Karpas-422 (cell line): Measurements from ENCODE around the gene RSPRY1. TPM values are rescaled to one million over a fixed set of nuclear protein-coding genes. Genes with fewer than 3 reads are reported as not detected.

Source experiments
- DNase-seq: peaks from one replicate; pipeline ENCODE4 v3.0.0-alpha.2; 2015
- H2AFZ ChIP-seq: fragments of 200-600 bp; sonication (generic); 2 replicates; pipeline ENCODE4 v1.6.1; 2014; ENCODE audit warnings: antibody characterized with exemption, low read length, mixed read lengths
- H3K27ac ChIP-seq: fragments of 200-600 bp; sonication (generic); 2 replicates; pipeline ENCODE4 v1.5.1; 2014; ENCODE audit warnings: mild to moderate bottlenecking, low read length, moderate library complexity
- H3K27me3 ChIP-seq: fragments of 200-600 bp; sonication (generic); 2 replicates; pipeline ENCODE4 v1.6.1; 2014; ENCODE audit warnings: low read length, mixed read lengths
- H3K36me3 ChIP-seq: fragments of 200-600 bp; sonication (generic); 2 replicates; pipeline ENCODE4 v1.6.1; 2014; ENCODE audit warnings: low read length, mixed read lengths; ENCODE audit not compliant: insufficient read depth
- H3K4me1 ChIP-seq: fragments of 200-600 bp; sonication (generic); 2 replicates; pipeline ENCODE4 v1.6.1; 2014; ENCODE audit warnings: mild to moderate bottlenecking, low read length, mixed read lengths
- H3K4me2 ChIP-seq: fragments of 200-600 bp; sonication (generic); 2 replicates; pipeline ENCODE4 v1.6.1; 2014; ENCODE audit warnings: low read length, low read depth, mild to moderate bottlenecking; ENCODE audit not compliant: poor library complexity, severe bottlenecking
- H3K4me3 ChIP-seq: fragments of 200-600 bp; sonication (generic); 2 replicates; pipeline ENCODE4 v1.5.1; 2014; ENCODE audit warnings: mild to moderate bottlenecking, antibody characterized with exemption, low read length, mixed read lengths
- H3K79me2 ChIP-seq: fragments of 200-600 bp; sonication (generic); 2 replicates; pipeline ENCODE4 v1.6.1; 2014; ENCODE audit warnings: mild to moderate bottlenecking, low read length, mixed read lengths
- H3K9ac ChIP-seq: fragments of 200-600 bp; sonication (generic); 2 replicates; pipeline ENCODE4 v1.6.0; 2014; ENCODE audit warnings: low read length
- H3K9me2 ChIP-seq: fragments of 200-600 bp; sonication (generic), shearing (Covaris generic); replicated peaks from 2 replicates; pipeline ENCODE4 v1.6.0; 2014; ENCODE audit warnings: mild to moderate bottlenecking, low read length, moderate library complexity; ENCODE audit not compliant: insufficient read depth
- H3K9me3 ChIP-seq: fragments of 300-700, 200-600 bp; sonication (generic); 2 replicates; pipeline ENCODE4 v1.6.1; 2014; ENCODE audit warnings: low read length, mixed read lengths
- H4K20me1 ChIP-seq: fragments of 200-600 bp; sonication (generic); 2 replicates; pipeline ENCODE4 v1.6.1; 2014; ENCODE audit warnings: mild to moderate bottlenecking, antibody characterized with exemption, low read length, low read depth; ENCODE audit not compliant: insufficient read depth
- total RNA-seq: library from RNA; depleted of rRNA; stranded (reverse); fragments of >200 nt; shearing (Covaris generic); gene quantifications from 2 replicates; pipeline ENCODE4 v1.2.3, GENCODE V29; 2014; ENCODE audit warnings: low replicate concordance

RSPRY1 gene
- total RNA-seq, 1 experiment from 2014 or later: 26.4 TPM

DNA sequence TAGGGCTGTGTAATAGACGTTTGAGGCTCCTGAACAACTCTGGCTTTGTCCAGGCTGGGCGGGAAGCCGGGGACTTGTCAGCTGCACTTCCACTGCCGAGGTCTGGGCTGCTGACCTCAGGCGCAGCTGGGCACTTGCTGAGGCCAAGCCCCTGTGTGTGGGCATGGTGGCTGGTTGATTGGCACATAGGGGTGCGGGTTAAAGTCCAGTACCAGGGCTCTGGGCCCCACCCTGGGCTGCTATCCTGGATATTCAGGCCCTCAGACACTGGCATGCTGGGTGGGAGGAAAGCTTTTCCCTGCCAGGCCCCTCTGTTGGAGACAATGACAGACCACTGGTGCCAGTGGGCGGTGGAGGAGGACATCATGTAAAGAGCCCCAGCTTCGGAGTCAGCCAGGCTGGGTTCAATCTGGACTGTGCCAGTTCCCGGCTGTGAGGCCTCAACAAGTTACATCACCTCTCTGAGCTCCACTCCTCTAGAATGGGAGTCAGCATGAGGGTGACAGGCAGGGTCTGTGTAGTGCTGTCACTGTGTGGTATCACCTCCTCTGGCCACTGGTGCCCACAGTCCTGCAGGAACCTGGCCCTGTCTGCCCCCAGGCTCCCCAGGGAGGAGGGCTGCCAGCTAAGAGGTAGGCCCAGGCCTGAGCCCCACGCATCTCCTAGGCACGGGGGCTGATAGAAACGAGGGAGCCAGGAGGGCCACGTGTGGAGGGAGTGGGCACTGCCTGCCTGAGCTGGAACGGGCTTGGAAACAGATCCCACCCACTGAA, 42.8 kb upstream of the RSPRY1 start:
- Histone ChIP-seq H3K4me2 (no peak overlapping the region), H3K79me2 (no peaks in the 10 kb centered on the region), H3K4me3 (no peak overlapping the region), H3K4me1 (peaks cover 10% of the 10 kb centered on the region), H3K9me3 (no peaks in the 10 kb centered on the region), H4K20me1 (no peaks in the 10 kb centered on the region), H3K27ac (no peak overlapping the region), H2AFZ (no peak overlapping the region), H3K27me3 (no peaks in the 10 kb centered on the region), H3K9me2 (no peaks in the 10 kb centered on the region), H3K9ac (no peak overlapping the region), H3K36me3 (no peaks in the 10 kb centered on the region)
- no peak for DNase-seq

DNA sequence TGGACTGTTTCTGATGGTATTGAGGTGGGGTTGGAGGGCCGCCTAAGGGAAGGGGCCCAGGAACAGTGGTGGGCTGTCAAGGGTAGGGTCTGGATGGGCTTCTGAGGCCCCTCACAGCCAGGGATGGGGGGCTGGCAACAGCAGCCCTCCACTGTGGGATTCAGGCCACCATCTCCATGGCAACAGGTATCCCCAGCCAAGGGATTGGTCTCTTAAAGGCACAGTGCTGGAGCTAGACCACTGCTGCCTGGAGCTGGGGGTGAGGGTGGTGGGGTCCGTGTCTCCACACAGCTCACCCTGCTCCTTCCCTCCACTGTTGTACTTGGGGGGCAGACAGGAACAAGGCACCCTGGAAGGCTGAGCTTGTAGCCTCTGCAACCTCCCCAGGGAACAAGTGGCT, 42.1 kb upstream of the RSPRY1 start:
- no peaks in the 10 kb centered on the region for H3K9me2 ChIP-seq
- peaks cover 10% of the 10 kb centered on the region for H3K4me1 ChIP-seq
- no peaks in the 10 kb centered on the region for H3K79me2 ChIP-seq
- no peak for DNase-seq
- H2AFZ ChIP-seq: no peak overlapping the region
- no peak overlapping the region for H3K27ac ChIP-seq
- H3K36me3 ChIP-seq: no peaks in the 10 kb centered on the region
- no peak overlapping the region for H3K4me2 ChIP-seq
- H4K20me1 ChIP-seq: no peaks in the 10 kb centered on the region
- H3K4me3 ChIP-seq: no peak overlapping the region
- H3K9ac ChIP-seq: no peak overlapping the region
- H3K9me3 ChIP-seq: no peaks in the 10 kb centered on the region
- no peaks in the 10 kb centered on the region for H3K27me3 ChIP-seq

DNA sequence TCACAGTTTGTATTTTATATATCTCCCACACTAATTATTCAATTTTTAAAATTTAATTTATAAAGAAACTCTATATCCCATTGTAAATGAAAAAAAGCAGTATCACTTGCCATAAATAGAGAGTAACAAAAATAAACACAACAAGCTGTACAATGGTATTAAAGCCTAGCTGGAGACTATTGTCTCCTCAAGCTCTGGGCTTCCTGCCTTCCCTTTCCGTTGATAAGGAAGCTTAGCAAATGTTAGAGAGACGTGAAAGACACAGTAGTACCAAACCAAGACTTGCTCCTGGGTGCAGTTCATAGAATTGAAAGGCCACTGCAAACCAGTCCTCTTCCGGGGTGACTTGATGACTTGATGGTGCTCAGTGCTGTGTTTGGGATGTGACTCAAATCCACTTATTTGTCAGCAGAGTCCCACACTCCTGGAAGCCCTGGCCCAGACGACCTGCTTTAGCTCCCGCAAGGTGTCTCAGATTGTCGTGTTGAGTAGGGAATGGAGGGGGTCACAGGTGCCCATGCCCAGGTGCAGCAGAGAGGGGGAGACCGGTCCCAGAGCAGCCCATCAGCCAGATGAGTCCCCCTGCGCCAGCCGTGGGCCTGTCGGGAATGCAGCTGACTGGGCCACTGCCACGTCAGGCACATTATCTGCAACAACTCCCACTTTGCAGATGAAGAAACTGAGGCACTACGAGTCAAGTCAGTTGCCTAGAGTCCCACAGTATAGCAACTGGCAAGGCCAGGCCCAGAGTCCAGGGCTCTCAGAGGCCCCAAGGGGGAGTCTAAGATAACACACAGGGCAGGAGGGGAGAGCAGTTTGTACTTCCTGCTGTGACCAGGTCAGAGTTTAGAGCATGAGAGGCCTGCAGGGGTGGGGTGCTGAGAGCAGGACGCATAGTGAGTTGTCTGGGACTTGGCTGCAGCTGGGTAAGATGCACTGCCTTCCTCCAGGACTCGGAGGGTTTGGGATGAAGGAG, 40.8 kb upstream of the RSPRY1 start:
- no peak for DNase-seq
- Histone ChIP-seq H3K9me3 (no peaks in the 10 kb centered on the region), H3K4me3 (no peak overlapping the region), H3K4me1 (peaks cover 10% of the 10 kb centered on the region), H3K27me3 (no peaks in the 10 kb centered on the region), H3K27ac (no peak overlapping the region), H3K36me3 (no peaks in the 10 kb centered on the region), H2AFZ (no peak overlapping the region), H3K9me2 (no peaks in the 10 kb centered on the region), H4K20me1 (no peaks in the 10 kb centered on the region), H3K4me2 (no peak overlapping the region), H3K9ac (no peak overlapping the region), H3K79me2 (no peaks in the 10 kb centered on the region)

DNA sequence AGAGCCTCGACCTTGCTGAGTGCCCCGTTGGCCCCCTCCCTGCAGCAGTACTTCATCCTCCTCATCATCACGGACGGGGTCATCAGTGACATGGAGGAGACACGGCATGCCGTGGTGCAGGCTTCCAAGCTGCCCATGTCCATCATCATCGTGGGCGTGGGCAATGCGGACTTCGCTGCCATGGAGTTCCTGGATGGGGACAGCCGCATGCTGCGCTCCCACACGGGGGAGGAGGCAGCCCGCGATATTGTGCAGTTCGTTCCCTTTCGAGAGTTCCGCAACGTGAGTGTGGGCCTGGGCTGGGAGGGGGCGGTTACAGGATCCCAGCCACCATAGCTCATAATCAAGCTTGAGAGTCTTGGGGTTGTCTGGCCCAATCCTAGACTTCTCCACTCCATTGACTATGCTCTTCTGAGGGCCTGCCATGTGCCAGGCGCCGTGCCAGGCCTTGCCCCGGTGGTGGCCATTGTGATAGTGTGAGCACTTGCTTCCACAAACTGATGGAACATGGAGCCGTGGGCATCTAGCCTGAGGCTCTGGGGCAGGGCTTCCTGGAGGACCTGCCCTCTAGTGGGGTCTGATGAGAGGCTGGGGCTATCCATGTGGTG, 40.0 kb upstream of the RSPRY1 start:
- no peaks in the 10 kb centered on the region for H4K20me1 ChIP-seq
- DNase-seq: no peak
- no peak overlapping the region for H3K9ac ChIP-seq
- no peaks in the 10 kb centered on the region for H3K36me3 ChIP-seq
- no peak overlapping the region for H3K4me3 ChIP-seq
- H3K79me2 ChIP-seq: no peaks in the 10 kb centered on the region
- no peaks in the 10 kb centered on the region for H3K9me3 ChIP-seq
- no peak overlapping the region for H3K4me2 ChIP-seq
- H3K9me2 ChIP-seq: no peaks in the 10 kb centered on the region
- peaks cover 10% of the 10 kb centered on the region for H3K4me1 ChIP-seq
- no peak overlapping the region for H2AFZ ChIP-seq
- H3K27me3 ChIP-seq: no peaks in the 10 kb centered on the region
- H3K27ac ChIP-seq: no peak overlapping the region

DNA sequence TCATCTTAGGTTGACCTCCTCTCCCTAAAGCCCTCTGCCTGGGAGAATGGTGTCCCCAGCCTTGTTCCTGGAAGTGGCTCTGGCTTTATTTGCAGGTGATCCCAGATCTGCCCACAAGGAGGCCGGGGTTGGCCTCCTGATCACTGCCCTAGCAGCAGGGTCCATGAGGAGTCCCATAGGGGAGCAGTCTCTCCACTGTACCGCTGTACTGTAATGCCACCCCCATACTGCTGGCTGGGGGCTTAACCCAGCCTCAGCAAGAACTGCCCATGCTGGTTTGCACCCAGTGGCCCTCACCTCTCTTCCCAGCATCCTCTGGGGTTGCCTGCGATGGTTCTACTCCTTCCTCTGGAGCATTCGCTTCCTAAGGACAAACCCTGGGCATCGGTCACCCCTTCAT, 39.4 kb upstream of the RSPRY1 start:
- Histone ChIP-seq H3K9me2 (no peaks in the 10 kb centered on the region), H3K9ac (no peak overlapping the region), H3K27ac (no peak overlapping the region), H3K9me3 (no peaks in the 10 kb centered on the region), H3K79me2 (no peaks in the 10 kb centered on the region), H2AFZ (no peak overlapping the region), H3K27me3 (no peaks in the 10 kb centered on the region), H3K4me3 (no peak overlapping the region), H3K36me3 (no peaks in the 10 kb centered on the region), H4K20me1 (no peaks in the 10 kb centered on the region), H3K4me2 (no peak overlapping the region), H3K4me1 (peaks cover 10% of the 10 kb centered on the region)
- peak; percentile 66 for DNase-seq

DNA sequence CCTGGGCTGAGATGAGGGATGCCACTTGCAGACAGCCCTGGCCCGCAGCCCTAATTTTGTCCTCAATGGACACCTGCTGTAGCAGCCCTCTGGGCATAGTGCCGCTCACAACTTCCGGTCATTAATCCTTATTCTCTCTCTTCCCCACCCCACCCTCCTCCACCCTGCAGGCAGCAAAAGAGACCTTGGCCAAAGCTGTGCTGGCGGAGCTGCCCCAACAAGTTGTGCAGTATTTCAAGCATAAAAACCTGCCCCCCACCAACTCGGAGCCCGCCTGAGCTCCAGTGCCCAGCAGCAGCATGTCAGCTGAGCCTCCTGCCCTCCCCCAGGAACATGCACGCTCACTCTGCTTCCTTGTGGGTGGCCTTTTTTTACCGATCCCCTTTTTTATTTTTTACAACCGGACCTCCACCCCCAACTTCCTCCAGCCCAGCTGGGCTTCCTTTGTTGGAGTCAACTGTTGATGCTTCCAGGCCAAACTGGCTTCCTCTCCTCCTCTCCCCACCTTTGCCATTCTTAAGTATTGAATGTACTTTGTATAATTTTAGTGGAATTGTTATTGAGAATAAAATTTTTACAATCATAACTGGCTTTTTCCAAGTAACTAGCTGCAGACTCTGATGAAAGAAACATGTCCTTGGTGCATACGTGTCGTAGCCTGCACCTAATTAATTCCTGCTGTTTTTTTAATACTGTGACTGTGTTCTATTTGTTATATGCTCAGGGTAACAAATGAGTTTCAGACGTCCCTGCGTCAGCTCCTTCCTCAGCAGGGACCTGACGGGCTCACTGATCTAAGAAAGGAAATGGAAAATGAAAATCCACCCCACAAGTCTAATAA, 38.5 kb upstream of the RSPRY1 start:
- Histone ChIP-seq H3K9ac (no peak overlapping the region), H3K4me2 (no peak overlapping the region), H3K36me3 (no peaks in the 10 kb centered on the region), H3K9me2 (no peaks in the 10 kb centered on the region), H2AFZ (no peak overlapping the region), H3K27me3 (no peaks in the 10 kb centered on the region), H4K20me1 (no peaks in the 10 kb centered on the region), H3K9me3 (no peaks in the 10 kb centered on the region), H3K27ac (no peak overlapping the region), H3K79me2 (no peaks in the 10 kb centered on the region), H3K4me3 (no peak overlapping the region), H3K4me1 (peaks cover 10% of the 10 kb centered on the region)
- DNase-seq: no peak

DNA sequence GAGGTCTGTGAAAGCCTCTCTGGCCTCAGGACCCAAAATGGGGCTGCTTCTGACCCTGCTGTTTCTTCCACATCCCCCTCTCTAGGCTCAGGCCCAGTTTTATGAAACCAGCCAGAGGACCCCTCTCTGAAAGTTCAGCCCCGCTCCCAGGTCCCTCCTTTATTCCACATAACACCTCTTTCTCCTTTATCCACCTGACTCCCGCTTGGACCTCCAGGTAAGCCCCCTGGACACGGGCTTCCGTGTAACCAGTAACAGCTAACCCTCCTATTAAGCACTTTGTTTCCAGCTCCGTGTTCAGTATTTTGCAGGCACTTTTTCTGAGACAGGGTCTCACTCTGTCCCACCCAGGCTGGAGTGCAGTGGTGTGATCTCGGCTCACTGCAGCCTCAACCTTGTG, 37.6 kb upstream of the RSPRY1 start:
- Histone ChIP-seq H2AFZ (no peak overlapping the region), H3K4me2 (no peak overlapping the region), H3K9ac (no peak overlapping the region), H3K9me3 (no peaks in the 10 kb centered on the region), H3K27me3 (no peaks in the 10 kb centered on the region), H3K4me1 (peaks cover 10% of the 10 kb centered on the region), H3K4me3 (no peak overlapping the region), H4K20me1 (no peaks in the 10 kb centered on the region), H3K27ac (no peak overlapping the region), H3K9me2 (no peaks in the 10 kb centered on the region), H3K36me3 (no peaks in the 10 kb centered on the region), H3K79me2 (no peaks in the 10 kb centered on the region)
- no peak for DNase-seq
